Measurements from ENCODE around the gene DIPK1B.

DNA sequence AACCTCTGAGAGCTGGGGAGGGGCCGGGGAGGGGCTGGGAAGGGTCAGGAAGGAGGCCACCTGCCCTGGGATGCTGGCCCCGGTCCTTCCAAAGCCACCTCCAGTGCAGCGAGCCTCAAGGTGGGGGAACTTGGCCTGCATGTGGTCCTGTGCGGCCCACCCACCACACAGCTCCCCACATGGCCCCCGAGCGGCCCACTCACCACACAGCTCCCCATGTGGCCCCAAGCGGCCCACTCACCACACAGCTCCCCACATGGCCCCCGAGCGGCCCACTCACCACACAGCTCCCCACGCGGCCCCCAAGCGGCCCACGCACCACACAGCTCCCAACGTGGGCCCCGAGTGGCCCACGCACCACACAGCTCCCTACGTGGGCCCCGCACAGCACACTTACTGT lies 32.4 kb downstream of the DIPK1B start:
- TF ChIP-seq, protein P1, sequence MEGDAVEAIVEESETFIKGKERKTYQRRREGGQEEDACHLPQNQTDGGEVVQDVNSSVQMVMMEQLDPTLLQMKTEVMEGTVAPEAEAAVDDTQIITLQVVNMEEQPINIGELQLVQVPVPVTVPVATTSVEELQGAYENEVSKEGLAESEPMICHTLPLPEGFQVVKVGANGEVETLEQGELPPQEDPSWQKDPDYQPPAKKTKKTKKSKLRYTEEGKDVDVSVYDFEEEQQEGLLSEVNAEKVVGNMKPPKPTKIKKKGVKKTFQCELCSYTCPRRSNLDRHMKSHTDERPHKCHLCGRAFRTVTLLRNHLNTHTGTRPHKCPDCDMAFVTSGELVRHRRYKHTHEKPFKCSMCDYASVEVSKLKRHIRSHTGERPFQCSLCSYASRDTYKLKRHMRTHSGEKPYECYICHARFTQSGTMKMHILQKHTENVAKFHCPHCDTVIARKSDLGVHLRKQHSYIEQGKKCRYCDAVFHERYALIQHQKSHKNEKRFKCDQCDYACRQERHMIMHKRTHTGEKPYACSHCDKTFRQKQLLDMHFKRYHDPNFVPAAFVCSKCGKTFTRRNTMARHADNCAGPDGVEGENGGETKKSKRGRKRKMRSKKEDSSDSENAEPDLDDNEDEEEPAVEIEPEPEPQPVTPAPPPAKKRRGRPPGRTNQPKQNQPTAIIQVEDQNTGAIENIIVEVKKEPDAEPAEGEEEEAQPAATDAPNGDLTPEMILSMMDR (IDR thresholded peaks at IDR 0.05; ENCODE audit: low read depth, low read length): no peak
- TF ChIP-seq, protein P2, sequence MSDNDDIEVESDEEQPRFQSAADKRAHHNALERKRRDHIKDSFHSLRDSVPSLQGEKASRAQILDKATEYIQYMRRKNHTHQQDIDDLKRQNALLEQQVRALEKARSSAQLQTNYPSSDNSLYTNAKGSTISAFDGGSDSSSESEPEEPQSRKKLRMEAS (IDR thresholded peaks at IDR 0.05; ENCODE audit: low read depth, low read length): no peak
- no peak for TF ChIP-seq MYC (IDR thresholded peaks at IDR 0.05; ENCODE audit: low read depth, low read length)

All from NB4 (cell line).